Measurements from ENCODE around the gene ZNF836.

ZNF836 gene

DNA sequence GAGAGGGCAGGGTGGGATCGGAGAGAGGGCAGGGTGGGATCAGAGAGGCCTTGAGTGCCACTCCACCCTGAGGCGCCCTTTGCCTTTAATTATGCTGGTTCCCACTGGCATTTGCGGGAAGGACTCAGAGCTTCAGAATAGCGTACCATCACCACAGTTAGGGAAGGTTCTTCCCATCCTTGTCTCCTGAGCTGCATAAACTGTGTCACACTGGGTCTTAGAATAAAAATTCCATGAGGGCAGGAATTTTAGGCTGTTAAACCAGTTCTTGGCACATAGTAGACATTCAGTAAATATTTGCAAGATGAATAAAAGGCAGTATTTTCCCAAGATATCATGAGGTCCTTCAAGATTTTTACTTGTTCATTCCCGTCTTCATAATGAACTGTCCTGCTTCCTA lies 42.8 kb upstream of the ZNF836 start:
- Histone ChIP-seq H2BK120ac (ENCODE audit: low read depth, low read length) (no peak overlapping the region), H3K18ac (ENCODE audit: low read length) (no peak overlapping the region), H3K9ac (ENCODE audit: low read length) (no peak overlapping the region), H3K27me3 (ENCODE audit: insufficient read depth, low read length, poor library complexity) (no peaks in the 10 kb centered on the region), H3K23ac (ENCODE audit: low read length) (no peak overlapping the region), H3K79me2 (ENCODE audit: control insufficient read depth, insufficient read depth, low read length) (no peaks in the 10 kb centered on the region), H3K79me1 (ENCODE audit: low read length) (peaks cover 4% of the 10 kb centered on the region), H3K4me1 (ENCODE audit: control insufficient read depth, low read depth, low read length) (no peaks in the 10 kb centered on the region), H2BK15ac (replicated peaks; ENCODE audit: low read depth) (no peak overlapping the region), H3K4me2 (ENCODE audit: low read length) (no peak overlapping the region), H3K36me3 (ENCODE audit: control insufficient read depth, insufficient read depth, low read length) (peaks cover 35% of the 10 kb centered on the region), H4K5ac (ENCODE audit: low read length) (no peak overlapping the region), H3K56ac (ENCODE audit: low read length) (no peak overlapping the region), H4K8ac (ENCODE audit: low read depth, low read length) (no peak overlapping the region), H3K4me3 (ENCODE audit: low read length) (no peak overlapping the region), H2AK5ac (ENCODE audit: low read length) (no peak overlapping the region), H2BK5ac (ENCODE audit: low read length) (no peak overlapping the region), H3K27ac (ENCODE audit: low read depth, low read length) (no peak overlapping the region), H3K4ac (ENCODE audit: low read depth, low read length) (no peak overlapping the region)
- no CpG with 5 or more reads among the region's 5 CpGs for WGBS (ENCODE audit: extremely low coverage, insufficient coverage, low lambda C conversion rate)
- no peak for DNase-seq

DNA sequence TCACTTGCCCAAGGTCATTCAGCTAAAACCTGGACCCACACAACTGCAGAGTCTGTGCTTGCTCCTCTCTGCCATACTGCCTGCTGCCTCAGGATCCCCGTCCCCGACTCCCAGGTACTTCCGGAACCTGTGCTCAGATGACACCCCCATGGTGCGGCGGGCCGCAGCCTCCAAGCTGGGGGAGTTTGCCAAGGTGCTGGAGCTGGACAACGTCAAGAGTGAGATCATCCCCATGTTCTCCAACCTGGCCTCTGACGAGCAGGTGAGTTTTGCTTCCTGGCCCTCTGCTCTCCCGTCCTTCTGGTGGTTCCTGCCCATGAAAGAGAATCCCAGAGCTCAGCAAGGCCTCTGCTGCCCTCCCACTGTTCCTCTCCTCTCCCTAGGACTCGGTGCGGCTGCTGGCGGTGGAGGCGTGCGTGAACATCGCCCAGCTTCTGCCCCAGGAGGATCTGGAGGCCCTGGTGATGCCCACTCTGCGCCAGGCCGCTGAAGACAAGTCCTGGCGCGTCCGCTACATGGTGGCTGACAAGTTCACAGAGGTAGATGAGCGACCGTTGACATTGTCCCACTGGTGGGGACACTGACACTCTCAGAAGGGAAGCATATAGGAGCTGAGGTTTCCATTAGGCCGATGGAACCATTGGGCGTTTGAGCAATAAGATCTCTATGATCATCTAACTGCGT lies 41.3 kb upstream of the ZNF836 start:
- DNase-seq: no peak
- peaks cover 36% of the 10 kb centered on the region for H3K36me3 ChIP-seq (ENCODE audit: control insufficient read depth, insufficient read depth, low read length)
- H3K18ac ChIP-seq (ENCODE audit: low read length): no peak overlapping the region
- H3K27me3 ChIP-seq (ENCODE audit: insufficient read depth, low read length, poor library complexity): no peaks in the 10 kb centered on the region
- H4K8ac ChIP-seq (ENCODE audit: low read depth, low read length): no peak overlapping the region
- H2BK15ac ChIP-seq (replicated peaks; ENCODE audit: low read depth): no peak overlapping the region
- no peak overlapping the region for H3K23ac ChIP-seq (ENCODE audit: low read length)
- H3K9ac ChIP-seq (ENCODE audit: low read length): no peak overlapping the region
- H3K56ac ChIP-seq (ENCODE audit: low read length): no peak overlapping the region
- H3K79me1 ChIP-seq (ENCODE audit: low read length): peaks cover 7% of the 10 kb centered on the region
- H4K5ac ChIP-seq (ENCODE audit: low read length): no peak overlapping the region
- no peaks in the 10 kb centered on the region for H3K4me1 ChIP-seq (ENCODE audit: control insufficient read depth, low read depth, low read length)
- no peak overlapping the region for H3K27ac ChIP-seq (ENCODE audit: low read depth, low read length)
- no peak overlapping the region for H3K4me2 ChIP-seq (ENCODE audit: low read length)
- WGBS (ENCODE audit: extremely low coverage, insufficient coverage, low lambda C conversion rate): no CpG with 5 or more reads among the region's 25 CpGs
- H3K4me3 ChIP-seq (ENCODE audit: low read length): no peak overlapping the region
- H3K4ac ChIP-seq (ENCODE audit: low read depth, low read length): no peak overlapping the region
- no peaks in the 10 kb centered on the region for H3K79me2 ChIP-seq (ENCODE audit: control insufficient read depth, insufficient read depth, low read length)
- no peak overlapping the region for H2BK5ac ChIP-seq (ENCODE audit: low read length)
- no peak overlapping the region for H2BK120ac ChIP-seq (ENCODE audit: low read depth, low read length)
- H2AK5ac ChIP-seq (ENCODE audit: low read length): no peak overlapping the region

DNA sequence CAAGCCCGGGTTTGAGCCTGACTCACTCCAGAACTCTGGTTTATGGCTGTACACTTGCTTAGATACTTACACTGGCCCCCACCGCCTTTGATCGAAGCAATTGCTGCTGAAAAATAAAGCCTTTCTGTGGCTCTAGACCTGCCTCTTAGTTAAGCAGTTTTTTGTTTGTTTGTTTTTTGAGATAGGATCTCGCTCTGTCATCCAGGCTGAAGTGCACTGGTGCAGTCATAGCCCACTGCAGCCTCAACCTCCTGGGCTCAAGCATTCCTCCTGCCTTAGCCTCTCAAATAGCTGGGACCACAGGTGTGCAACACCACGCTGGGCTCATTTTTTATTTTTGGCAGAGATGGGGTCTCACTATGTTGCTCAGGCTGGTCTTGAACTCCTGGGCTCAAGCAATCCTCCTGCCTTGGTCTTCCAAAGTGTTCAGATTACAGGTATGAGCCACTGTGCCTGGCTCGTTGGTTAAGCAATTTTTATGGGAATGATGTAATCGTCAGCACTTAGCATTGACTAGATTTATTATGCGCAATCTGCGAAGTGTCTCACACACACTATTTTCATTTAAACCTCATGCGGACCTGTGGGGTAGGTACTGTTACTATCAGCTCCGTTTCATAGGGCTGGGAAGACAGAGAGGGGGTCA lies 40.6 kb upstream of the ZNF836 start:
- Histone ChIP-seq H3K9ac (ENCODE audit: low read length) (no peak overlapping the region), H4K5ac (ENCODE audit: low read length) (no peak overlapping the region), H2BK120ac (ENCODE audit: low read depth, low read length) (no peak overlapping the region), H3K23ac (ENCODE audit: low read length) (no peak overlapping the region), H3K79me1 (ENCODE audit: low read length) (peaks cover 12% of the 10 kb centered on the region), H4K8ac (ENCODE audit: low read depth, low read length) (no peak overlapping the region), H2BK15ac (replicated peaks; ENCODE audit: low read depth) (no peak overlapping the region), H3K27ac (ENCODE audit: low read depth, low read length) (no peak overlapping the region), H3K4me1 (ENCODE audit: control insufficient read depth, low read depth, low read length) (no peaks in the 10 kb centered on the region), H2AK5ac (ENCODE audit: low read length) (no peak overlapping the region), H3K56ac (ENCODE audit: low read length) (no peak overlapping the region), H3K4ac (ENCODE audit: low read depth, low read length) (no peak overlapping the region), H3K36me3 (ENCODE audit: control insufficient read depth, insufficient read depth, low read length) (peaks cover 34% of the 10 kb centered on the region), H3K4me2 (ENCODE audit: low read length) (no peak overlapping the region), H3K18ac (ENCODE audit: low read length) (no peak overlapping the region), H3K27me3 (ENCODE audit: insufficient read depth, low read length, poor library complexity) (no peaks in the 10 kb centered on the region), H2BK5ac (ENCODE audit: low read length) (no peak overlapping the region), H3K79me2 (ENCODE audit: control insufficient read depth, insufficient read depth, low read length) (no peaks in the 10 kb centered on the region), H3K4me3 (ENCODE audit: low read length) (no peak overlapping the region)
- no peak for DNase-seq
- WGBS (ENCODE audit: extremely low coverage, insufficient coverage, low lambda C conversion rate): no CpG with 5 or more reads among the region's 11 CpGs

DNA sequence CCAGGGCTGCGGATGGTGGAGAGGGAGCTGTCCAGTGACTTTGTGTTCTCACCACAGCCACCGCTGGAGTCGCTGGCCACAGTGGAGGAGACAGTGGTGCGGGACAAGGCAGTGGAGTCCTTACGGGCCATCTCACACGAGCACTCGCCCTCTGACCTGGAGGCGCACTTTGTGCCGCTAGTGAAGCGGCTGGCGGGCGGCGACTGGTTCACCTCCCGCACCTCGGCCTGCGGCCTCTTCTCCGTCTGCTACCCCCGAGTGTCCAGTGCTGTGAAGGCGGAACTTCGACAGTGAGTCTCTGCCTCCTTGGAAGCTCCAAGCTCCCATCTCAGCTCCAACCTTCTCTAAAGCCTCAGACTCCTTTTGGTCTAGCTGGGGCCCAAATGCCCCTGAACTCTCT lies 39.8 kb upstream of the ZNF836 start:
- Histone ChIP-seq H3K9ac (ENCODE audit: low read length) (no peak overlapping the region), H3K23ac (ENCODE audit: low read length) (no peak overlapping the region)

DNA sequence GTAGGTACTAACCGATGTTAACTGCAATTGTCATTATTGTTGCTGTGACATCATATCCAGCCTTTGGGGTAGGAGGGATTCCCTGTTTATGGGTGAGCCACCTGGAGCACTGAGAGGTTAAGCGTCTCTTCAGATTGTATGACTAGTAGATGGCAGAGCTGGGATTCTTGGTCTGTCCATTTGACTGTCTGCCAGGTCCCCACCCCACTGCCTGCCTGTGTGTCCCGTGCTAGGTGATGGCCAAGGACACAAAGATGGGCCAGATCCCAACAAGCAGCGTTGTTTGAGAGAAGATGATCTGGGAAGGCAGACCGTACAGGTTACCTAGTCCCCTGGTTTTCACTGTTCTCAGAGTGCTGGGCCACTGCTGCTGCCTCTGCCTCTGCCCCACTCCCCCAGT lies 35.1 kb upstream of the ZNF836 start:
- Histone ChIP-seq H3K36me3 (ENCODE audit: control insufficient read depth, insufficient read depth, low read length) (peaks cover 39% of the 10 kb centered on the region), H2AK5ac (ENCODE audit: low read length) (no peak overlapping the region), H2BK5ac (ENCODE audit: low read length) (no peak overlapping the region), H4K5ac (ENCODE audit: low read length) (no peak overlapping the region), H2BK15ac (replicated peaks; ENCODE audit: low read depth) (no peak overlapping the region), H3K56ac (ENCODE audit: low read length) (no peak overlapping the region), H3K4me1 (ENCODE audit: control insufficient read depth, low read depth, low read length) (no peaks in the 10 kb centered on the region), H2BK120ac (ENCODE audit: low read depth, low read length) (no peak overlapping the region), H3K79me1 (ENCODE audit: low read length) (peaks cover 35% of the 10 kb centered on the region), H3K9ac (ENCODE audit: low read length) (no peak overlapping the region), H3K4ac (ENCODE audit: low read depth, low read length) (no peak overlapping the region), H3K27me3 (ENCODE audit: insufficient read depth, low read length, poor library complexity) (no peaks in the 10 kb centered on the region), H3K23ac (ENCODE audit: low read length) (no peak overlapping the region), H3K27ac (ENCODE audit: low read depth, low read length) (no peak overlapping the region), H4K8ac (ENCODE audit: low read depth, low read length) (no peak overlapping the region), H3K4me2 (ENCODE audit: low read length) (no peak overlapping the region), H3K79me2 (ENCODE audit: control insufficient read depth, insufficient read depth, low read length) (peaks cover 26% of the 10 kb centered on the region), H3K4me3 (ENCODE audit: low read length) (no peak overlapping the region), H3K18ac (ENCODE audit: low read length) (no peak overlapping the region)
- DNase-seq: no peak
- WGBS (ENCODE audit: extremely low coverage, insufficient coverage, low lambda C conversion rate): no CpG with 5 or more reads among the region's 5 CpGs

More for the DNA sequence above, 39.8 kb upstream of the ZNF836 start:
- no CpG with 5 or more reads among the region's 20 CpGs for WGBS (ENCODE audit: extremely low coverage, insufficient coverage, low lambda C conversion rate)
- no peak overlapping the region for H2AK5ac ChIP-seq (ENCODE audit: low read length)
- H3K79me1 ChIP-seq (ENCODE audit: low read length): peaks cover 16% of the 10 kb centered on the region
- H3K27ac ChIP-seq (ENCODE audit: low read depth, low read length): no peak overlapping the region
- H4K8ac ChIP-seq (ENCODE audit: low read depth, low read length): no peak overlapping the region
- H3K4ac ChIP-seq (ENCODE audit: low read depth, low read length): no peak overlapping the region
- H3K36me3 ChIP-seq (ENCODE audit: control insufficient read depth, insufficient read depth, low read length): peaks cover 37% of the 10 kb centered on the region
- no peak for DNase-seq
- H3K18ac ChIP-seq (ENCODE audit: low read length): no peak overlapping the region
- H4K5ac ChIP-seq (ENCODE audit: low read length): no peak overlapping the region
- no peak overlapping the region for H3K4me3 ChIP-seq (ENCODE audit: low read length)
- H2BK5ac ChIP-seq (ENCODE audit: low read length): no peak overlapping the region
- H3K4me1 ChIP-seq (ENCODE audit: control insufficient read depth, low read depth, low read length): no peaks in the 10 kb centered on the region
- no peak overlapping the region for H3K56ac ChIP-seq (ENCODE audit: low read length)
- H2BK120ac ChIP-seq (ENCODE audit: low read depth, low read length): no peak overlapping the region
- no peak overlapping the region for H2BK15ac ChIP-seq (replicated peaks; ENCODE audit: low read depth)
- H3K79me2 ChIP-seq (ENCODE audit: control insufficient read depth, insufficient read depth, low read length): peaks cover 3% of the 10 kb centered on the region
- H3K27me3 ChIP-seq (ENCODE audit: insufficient read depth, low read length, poor library complexity): no peaks in the 10 kb centered on the region
- H3K4me2 ChIP-seq (ENCODE audit: low read length): no peak overlapping the region

Measured in mesendoderm (in vitro differentiated cells).